Transverse colon (tissue), 4 donors: ENCODE results near the gene TEX44.

Experiments
- CTCF ChIP-seq, 5 experiments: fragments of 200-600 bp in 3 of 5; fragments of 450-650 bp in 2 of 5; sonication (generic) in 3 of 5; IDR thresholded peaks; 1 replicate in 2 of 5; 2 replicates in 3 of 5; pipeline ENCODE4 v1.5.1; 2016 to 2017; ENCODE audit warnings: antibody characterized with exemption in 5 of 5, inconsistent platforms in 3 of 5, mild to moderate bottlenecking in 2 of 5, moderate library complexity in 1 of 5
- POLR2A ChIP-seq: fragments of 450-650 bp; IDR thresholded peaks from one replicate; pipeline ENCODE4 v1.6.1; 2016; ENCODE audit warnings: antibody characterized with exemption, mild to moderate bottlenecking, moderate library complexity
- POLR2AphosphoS5 ChIP-seq, 3 donors: sonication (generic); formaldehyde crosslinking; IDR thresholded peaks; one replicate each; pipeline ENCODE4 v1.6.1; 2016; ENCODE audit warnings: antibody characterized with exemption in 3 of 3

- TF ChIP-seq CTCF (IDR thresholded peaks at IDR 0.05), result no peak
- no peak for TF ChIP-seq POLR2AphosphoS5 (IDR thresholded peaks at IDR 0.05)
- TF ChIP-seq POLR2A, result no peak
Measured at GRCh38 chr2:231634412-231634811, 41.7 kb downstream of the TEX44 start.
